Smooth muscle cell of the brain vasculature (primary cell): ENCODE measurements around the gene CFAP97.
"Not testable (repeated sequence)": the region's sequence is repeated elsewhere in the genome, so short reads cannot be mapped to it uniquely, and the experiment has no call there.

ENCODE experiments used
- DNase-seq: peaks from one replicate; pipeline ENCODE4 v3.0.0-alpha.2; 2012; ENCODE audit warnings: low read depth, low spot score

The CFAP97 gene

DNA sequence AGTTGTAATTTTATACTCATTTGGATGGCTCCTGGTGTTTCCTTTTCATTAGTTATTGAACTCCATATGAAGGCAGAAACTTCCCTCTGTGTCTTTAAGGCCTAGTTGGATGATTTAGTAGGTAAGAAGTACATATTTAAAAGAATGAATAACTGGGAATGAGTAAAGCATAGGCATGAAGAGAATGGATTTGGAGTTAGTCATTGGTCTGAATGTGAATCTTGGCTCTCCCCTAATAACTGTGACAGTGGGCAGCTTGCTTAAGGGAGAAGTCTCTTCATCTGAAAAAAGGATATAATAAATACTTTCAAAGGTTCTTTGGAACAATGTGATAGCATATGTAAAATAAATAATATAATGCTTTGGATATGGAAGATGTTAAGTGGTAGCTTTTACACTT lies 18.8 kb upstream of the CFAP97 start:
- no peak for DNase-seq

- no peak for DNase-seq
Observed at GRCh38 chr4:185221912-185222311, 18.1 kb upstream of the CFAP97 start.

DNA sequence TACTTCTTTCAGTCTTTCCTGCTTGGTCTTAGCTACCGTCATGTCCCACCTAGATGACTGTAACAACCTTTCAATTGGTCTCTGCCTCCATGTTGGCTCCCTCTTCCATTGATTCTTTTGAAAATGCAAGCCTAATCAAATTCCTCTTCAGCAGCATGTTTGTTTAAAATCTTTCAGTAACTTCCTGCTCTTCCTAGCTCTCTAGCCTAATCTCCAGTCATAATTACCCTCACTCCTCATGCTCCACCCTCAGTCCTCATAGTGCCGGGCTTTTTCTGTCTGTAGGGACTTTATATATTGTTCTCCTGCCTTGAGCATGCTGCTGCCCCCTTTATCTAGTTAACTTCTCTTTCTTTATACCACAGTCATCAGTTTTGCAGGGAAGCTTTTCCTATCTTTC lies 17.7 kb upstream of the CFAP97 start:
- DNase-seq, result no peak

- DNase-seq, result no peak
Observed at GRCh38 chr4:185219551-185220344, 15.9 kb upstream of the CFAP97 start.

GRCh38 chr4:185218312-185218711 lies 14.5 kb upstream of the CFAP97 start:
- no peak for DNase-seq

- DNase-seq, result no peak
Observed at GRCh38 chr4:185217408-185217975, 13.7 kb upstream of the CFAP97 start.

DNA sequence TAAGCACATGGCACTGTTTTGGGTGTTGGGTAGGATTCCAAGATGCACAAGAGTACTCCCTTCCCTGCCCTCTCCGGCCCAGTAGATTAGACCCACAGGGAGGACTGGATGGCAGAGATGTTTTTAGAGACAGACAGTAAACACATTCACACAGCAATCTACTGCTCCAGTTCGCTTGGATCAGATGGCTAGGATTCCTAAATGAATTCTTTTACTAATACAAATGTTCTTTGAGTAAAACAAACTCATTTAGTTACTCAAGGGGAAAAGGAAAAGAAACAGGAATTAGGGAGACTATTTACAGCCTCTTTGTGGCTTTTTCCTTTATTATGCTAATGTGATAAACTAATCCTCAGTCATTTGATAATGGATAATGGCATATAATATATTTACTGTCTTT lies 11.5 kb upstream of the CFAP97 start:
- DNase-seq, result no peak

GRCh38 chr4:185213877-185214276 lies 10.1 kb upstream of the CFAP97 start:
- no peak for DNase-seq

DNA sequence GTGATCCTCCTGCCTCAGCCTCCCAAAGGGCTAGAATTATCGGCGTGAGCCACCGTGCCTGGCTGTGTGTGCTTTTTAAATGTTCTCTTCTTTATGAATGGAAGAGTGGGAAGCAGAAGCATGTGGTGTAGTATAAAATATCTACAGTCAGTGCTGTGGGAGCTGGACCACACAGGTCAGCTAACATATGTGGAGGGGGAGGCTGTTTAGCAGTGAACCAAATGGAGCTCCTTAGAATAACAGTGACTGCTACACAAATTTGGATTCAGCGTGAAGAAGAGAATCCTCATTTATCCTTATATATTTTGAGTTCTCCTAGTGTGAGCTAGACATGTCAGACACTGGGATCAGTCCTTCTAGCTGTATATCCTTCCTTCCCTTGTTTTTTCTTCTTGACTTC lies 8.8 kb upstream of the CFAP97 start:
- no peak for DNase-seq

DNA sequence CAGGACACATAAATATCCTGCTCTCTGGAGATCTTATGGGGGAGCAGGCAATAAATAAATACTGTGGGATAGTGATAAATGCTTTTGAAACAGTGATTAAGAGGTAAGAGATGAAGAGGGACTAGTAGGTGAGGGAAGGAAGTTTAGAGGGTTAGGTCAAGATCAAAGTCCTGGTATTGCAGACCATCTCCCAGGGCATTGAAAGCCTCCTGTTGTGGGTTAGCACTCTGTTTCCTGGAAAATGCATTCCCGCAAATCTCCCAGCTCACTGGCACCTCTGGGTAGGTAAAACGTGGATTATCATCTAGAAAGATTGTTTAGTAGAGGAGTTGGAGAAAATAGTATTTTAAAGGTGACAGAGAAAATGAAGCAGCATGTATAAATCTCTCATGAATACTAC lies 7.8 kb upstream of the CFAP97 start:
- DNase-seq, result no peak

DNA sequence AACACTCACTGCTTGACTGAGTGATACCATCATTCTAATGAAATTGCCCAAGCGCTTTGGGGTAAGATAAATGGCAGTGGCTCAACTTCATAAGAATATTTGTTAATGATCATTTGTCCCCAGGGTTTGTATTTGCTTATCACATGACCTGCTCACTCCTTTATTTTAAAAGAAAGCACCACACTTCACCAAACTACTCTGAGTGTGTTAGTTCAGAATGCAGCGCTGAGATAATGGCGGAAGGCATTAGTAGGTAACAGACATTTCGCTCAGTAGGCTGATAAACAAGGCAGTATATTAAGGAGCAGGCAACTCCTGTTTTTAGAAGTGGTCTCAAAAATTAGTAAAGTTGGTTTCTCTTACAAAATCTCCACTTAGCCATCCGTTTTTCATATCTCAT lies 7.2 kb upstream of the CFAP97 start:
- no peak for DNase-seq

GRCh38 chr4:185210102-185210981 lies 6.5 kb upstream of the CFAP97 start:
- no peak for DNase-seq

DNA sequence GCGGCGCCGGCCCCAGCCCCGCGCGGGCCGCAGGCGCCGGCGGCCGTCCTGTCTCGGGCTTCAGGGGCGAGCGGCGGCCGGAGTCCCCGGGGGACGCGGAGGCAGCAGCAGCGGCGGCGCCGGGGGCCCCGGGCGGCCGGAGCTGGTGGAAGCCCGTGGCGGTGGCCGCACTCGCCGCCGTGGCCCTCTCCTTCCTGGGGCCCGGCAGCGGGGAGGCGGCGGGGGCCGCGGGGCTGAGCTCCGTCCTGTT lies 6.0 kb upstream of the CFAP97 start:
- DNase-seq, result not testable (repeated sequence)

GRCh38 chr4:185209031-185209851 lies 5.4 kb upstream of the CFAP97 start, which contains the start of gene SNX25:
SNX25 (plus strand) TSS chr4:185209598; CDS start chr4:185209827, 229 bp downstream.
- DNase-seq, result no peak

DNA sequence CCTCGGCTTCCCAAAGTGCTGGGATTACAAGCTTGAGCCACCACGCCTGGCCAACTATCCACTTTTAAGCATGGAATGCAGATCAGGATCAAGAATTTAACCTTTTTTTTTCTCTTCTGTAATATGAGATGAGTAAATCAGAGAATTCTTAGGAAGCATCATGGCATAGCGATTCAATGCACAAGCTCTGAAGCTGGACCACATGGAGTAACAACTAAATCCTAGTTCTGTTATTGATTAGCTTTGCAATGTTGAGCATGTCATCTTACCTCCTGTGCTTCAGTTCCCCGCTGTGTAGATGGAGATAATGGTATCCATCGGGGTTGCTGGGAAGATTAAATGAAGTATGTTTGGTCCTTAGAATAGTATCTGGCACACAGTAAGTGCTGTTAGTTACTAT lies 3.7 kb upstream of the CFAP97 start:
- DNase-seq, result no peak

- no peak for DNase-seq
Observed at GRCh38 chr4:185205697-185206342, 2.0 kb upstream of the CFAP97 start.

- not testable (repeated sequence) for DNase-seq
Observed at GRCh38 chr4:185205073-185205472, 1.3 kb upstream of the CFAP97 start.

- DNase-seq, result no peak
Observed at GRCh38 chr4:185204238-185204910, 574 bp upstream of the CFAP97 start.

DNA sequence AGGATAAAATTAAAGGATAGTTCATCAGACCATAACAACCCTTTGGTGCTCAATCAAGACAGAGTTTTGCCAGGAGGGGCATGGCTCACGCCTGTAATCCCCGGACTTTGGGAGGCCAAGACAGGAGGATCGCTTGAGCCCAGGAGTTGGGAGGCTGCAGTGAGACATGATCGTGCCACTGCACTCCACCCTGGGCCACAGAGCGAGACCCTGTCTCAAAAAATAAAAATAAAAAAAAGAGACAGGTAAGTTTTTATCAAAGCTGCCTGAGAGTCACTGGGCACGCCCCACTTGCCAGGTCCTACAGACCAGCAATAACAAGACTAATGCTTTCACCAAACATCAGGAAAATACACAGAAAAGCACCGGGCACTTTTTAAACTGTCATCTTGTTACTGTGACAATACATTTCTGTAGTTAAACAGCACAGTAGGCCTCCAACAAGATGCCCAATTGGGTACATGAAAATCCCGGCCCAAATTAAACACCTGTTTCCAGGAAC lies 765 bp downstream of the CFAP97 start:
- no peak for DNase-seq
